ENCODE data around the gene EWSR1.
A peak's percentile ranks its signal among the peaks of the same experiment; 100 is the strongest.

EWSR1 gene

DNA sequence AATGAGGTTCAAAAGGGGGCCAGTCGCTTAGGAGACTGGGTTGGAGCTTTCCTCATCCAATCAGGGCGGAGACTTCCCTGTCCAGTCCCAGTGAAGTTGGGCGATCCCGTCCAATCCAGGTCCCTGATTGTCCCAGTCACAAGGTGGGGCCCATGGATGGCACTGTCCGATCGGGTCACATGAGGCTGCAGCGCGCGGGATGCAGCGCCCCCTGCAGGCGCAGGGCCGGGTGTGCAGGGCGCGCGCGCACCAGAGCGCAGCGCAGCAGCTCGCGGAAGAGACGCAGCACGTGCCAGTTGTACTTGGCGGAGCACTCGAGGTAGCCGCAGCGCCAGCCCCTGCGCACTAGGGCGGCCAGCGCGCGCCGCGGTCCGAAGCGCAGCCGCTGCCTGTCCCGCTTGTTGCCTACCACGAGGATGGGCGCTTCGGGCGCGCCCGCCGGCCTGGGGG, 45.1 kb downstream of the EWSR1 start:
- in situ Hi-C loops (cut with MboI; ENCODE audit: low sequenced_read_pairs, unreplicated experiment), result no loop called here
- TF ChIP-seq, protein P1, sequence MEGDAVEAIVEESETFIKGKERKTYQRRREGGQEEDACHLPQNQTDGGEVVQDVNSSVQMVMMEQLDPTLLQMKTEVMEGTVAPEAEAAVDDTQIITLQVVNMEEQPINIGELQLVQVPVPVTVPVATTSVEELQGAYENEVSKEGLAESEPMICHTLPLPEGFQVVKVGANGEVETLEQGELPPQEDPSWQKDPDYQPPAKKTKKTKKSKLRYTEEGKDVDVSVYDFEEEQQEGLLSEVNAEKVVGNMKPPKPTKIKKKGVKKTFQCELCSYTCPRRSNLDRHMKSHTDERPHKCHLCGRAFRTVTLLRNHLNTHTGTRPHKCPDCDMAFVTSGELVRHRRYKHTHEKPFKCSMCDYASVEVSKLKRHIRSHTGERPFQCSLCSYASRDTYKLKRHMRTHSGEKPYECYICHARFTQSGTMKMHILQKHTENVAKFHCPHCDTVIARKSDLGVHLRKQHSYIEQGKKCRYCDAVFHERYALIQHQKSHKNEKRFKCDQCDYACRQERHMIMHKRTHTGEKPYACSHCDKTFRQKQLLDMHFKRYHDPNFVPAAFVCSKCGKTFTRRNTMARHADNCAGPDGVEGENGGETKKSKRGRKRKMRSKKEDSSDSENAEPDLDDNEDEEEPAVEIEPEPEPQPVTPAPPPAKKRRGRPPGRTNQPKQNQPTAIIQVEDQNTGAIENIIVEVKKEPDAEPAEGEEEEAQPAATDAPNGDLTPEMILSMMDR (IDR thresholded peaks at IDR 0.05; ENCODE audit: borderline replicate concordance, control extremely low read depth, extremely low read depth, insufficient read depth, missing control alignments), result peak; percentile 46
- DNase-seq (ENCODE audit: low spot score), result peak; percentile 73

DNA sequence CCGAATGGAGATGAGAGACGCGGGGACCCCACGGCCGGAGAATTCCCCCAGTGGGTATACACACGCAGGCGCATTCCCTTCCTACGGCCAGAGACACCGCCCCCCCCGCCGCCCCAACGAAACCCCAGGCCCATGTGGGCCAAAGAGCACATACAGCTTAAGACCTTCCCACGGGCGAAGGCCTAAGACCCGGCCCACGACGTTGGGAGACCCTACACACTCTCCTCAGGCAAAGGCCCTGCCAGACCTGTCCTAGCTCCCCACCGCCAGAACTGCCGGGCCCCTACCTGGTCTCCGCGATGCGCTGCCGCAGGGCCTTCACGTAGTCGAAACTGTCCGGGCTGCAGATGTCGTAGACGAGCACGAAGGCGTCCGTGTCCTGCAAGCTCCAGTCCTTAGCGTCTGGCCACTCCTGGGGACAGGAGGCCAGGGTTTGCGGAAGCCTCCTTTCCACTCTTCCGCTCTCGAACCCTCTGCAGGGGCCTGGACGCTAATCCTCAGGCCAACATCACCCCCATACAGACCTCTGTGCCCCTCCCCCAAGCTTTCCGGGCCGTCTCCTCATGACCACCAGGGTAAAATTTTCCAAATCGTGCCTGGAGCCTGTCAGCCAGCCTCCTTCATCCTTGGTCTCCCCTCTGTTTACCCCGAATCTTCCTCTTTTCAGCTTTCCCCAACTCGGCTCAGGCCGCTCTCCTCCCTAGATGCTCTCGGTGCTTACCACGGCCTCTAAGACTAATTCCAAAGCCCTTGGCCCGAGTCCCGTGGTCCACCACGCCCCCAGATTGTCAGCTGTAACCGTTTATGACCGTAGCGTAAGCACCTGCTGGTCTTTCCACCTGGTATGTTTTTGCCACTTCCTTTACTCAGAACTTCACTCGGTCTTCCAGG, 45.8 kb downstream of the EWSR1 start:
- in situ Hi-C loops (cut with MboI; ENCODE audit: low sequenced_read_pairs, unreplicated experiment), result no loop called here
- DNase-seq (ENCODE audit: low spot score), result peak; percentile 43
- TF ChIP-seq, protein P1 (IDR thresholded peaks at IDR 0.05; ENCODE audit: borderline replicate concordance, control extremely low read depth, extremely low read depth, insufficient read depth, missing control alignments), result no peak

DNA sequence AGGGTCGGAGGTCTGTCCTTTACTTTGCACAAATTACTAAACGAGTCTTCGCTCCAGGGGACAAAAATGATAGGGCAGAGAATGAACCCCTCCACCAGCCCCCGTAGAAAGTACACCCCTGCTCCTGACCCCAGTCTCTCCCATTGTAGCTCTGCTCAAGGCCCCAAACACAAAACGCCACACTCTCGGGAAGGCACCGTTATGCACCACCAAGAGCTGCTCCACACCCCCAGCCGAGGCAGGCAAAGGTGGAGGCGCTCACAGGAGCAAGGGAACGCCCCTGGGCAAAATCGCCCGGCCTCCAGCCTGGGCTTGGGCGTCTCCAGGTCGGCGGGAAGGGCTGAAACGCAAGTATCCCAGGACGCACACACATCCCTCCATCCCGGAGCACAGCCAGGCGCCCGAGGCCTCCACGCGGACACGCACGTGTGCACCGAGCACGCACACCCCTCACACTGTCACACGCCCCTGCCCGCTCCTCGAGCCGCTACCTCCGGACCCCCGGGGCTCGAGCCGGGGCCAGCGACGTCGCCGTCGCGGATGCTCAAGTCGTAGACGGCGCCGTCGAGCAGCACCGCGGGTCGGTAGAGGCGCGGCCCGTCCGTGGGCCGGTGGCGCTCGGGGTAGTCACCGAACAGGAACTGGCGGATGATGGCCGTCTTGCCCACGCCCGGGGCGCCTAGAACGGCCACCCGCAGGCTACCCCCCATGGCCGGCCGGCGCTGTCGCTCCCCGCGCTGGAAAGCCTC, 46.6 kb downstream of the EWSR1 start:
- no peak for DNase-seq (ENCODE audit: low spot score)
- in situ Hi-C loops (cut with MboI; ENCODE audit: low sequenced_read_pairs, unreplicated experiment), result no loop called here
- TF ChIP-seq, protein P1 (IDR thresholded peaks at IDR 0.05; ENCODE audit: borderline replicate concordance, control extremely low read depth, extremely low read depth, insufficient read depth, missing control alignments), result no peak

DNA sequence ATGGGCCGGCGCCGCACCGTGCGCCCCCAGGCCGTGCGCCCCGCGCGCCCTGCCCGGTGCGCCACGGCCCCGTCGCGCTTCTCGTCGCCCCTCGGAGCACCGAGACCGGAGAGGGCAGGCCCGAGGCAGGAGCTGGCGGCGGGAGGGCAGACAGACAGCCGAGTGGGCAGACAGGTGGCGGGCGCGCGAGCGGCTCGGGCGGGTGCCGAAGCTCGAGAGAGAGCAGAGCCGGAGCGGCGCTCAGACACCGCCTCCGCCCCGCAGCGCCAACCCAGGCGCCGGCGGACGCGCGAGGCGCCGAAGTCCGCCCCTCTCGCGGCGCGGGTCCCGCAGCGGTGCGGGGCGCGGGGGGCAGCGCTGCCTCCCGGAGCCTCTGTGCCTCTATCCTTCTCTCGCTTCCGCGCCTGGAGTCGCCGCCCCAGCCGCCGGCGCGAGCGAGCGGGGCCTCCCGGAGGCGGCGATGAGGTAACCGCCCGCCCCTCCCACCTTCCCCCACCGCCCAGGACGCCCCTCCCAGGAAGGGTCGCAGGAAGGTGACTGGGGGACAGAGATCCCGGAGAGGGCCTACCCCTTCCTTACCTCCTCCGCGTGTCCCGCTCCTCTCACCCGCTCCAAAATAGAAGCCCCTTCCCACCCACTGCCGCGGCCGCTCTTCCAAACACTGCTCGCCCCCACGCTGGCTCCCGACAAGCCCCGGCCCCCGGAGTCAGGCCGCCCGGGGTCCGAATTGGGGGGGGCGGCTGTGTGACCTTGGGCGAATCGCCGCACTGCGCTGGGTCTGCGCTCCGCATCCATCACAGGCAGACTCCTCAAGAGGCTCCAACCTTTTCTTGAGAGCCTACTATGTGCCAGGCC, 47.4 kb downstream of the EWSR1 start, which contains the start of gene RASL10A:
TSS of gene RASL10A (minus strand) at position 412 of the 855 bp plus-strand sequence. CDS start 451 bp downstream, outside the sequence.
- TF ChIP-seq, protein P1 (IDR thresholded peaks at IDR 0.05; ENCODE audit: borderline replicate concordance, control extremely low read depth, extremely low read depth, insufficient read depth, missing control alignments), result no peak
- DNase-seq (ENCODE audit: low spot score), result no peak
- in situ Hi-C loops (cut with MboI; ENCODE audit: low sequenced_read_pairs, unreplicated experiment), result no loop called here

DNA sequence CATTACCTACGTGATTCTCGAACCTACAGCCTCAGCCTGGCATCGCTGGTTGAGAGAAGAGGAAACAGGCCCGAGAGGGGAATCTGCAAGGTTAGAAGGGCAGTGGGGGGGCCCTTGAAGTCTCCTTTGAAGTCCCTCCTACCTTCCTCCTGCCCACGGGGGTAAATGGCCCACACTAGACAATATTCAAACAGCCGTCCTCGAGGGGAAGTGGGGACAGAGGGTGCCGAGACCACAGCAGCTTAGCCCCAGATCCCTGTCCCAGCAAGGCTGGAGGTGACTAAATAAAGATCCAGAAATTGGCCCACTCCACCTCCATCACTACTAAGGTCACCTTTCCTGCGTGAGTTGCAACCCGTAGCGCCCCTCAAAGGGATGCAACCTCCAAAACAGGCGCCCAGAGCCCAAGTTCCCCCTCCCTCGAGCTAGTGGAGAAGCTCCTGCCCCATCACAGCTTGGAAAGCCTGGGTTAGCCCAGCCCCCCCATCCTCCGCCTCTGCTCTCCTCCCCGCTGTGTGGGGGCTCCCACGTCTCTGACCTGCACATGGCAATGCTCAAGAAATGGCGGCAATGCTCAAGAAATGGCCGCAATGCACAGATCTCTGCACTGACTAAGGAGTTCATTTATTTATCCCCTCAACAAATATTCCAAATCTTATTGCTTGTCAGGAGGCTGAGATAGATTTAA, 48.2 kb downstream of the EWSR1 start:
- DNase-seq (ENCODE audit: low spot score), result no peak
- TF ChIP-seq, protein P1 (IDR thresholded peaks at IDR 0.05; ENCODE audit: borderline replicate concordance, control extremely low read depth, extremely low read depth, insufficient read depth, missing control alignments), result no peak
- in situ Hi-C loops (cut with MboI; ENCODE audit: low sequenced_read_pairs, unreplicated experiment), result no loop called here

All from GM13976 (cell line).